WTC11 (cell line): Measurements from ENCODE around the gene TRIM2. TPM values are rescaled to one million over a fixed set of nuclear protein-coding genes. Genes with fewer than 3 reads are reported as not detected.

Source experiments
- ATAC-seq: fragments of 200-7000 bp; cut with Tn5 transposase; 2 replicates; pipeline ENCODE4 v1.10.0; 2021; ENCODE audit warnings: mild to moderate bottlenecking, moderate library complexity
- CTCF ChIA-PET: fragments of 300-600 bp; sonication (Branson Sonifier 250); formaldehyde crosslinking; loops from one replicate; lab custom pipeline; 2021; ENCODE audit warnings: antibody characterized with exemption; lab: Charles Lee
- POLR2A ChIA-PET: fragments of 350-600 bp; sonication (Branson Sonifier 250); formaldehyde crosslinking; loops from one replicate; lab custom pipeline; 2021; ENCODE audit warnings: antibody characterized with exemption; lab: Charles Lee
- DNase-seq: peaks from one replicate; pipeline ENCODE4 v3.0.0; 2021; ENCODE audit warnings: low spot score
- H3K27ac Mint-ChIP-seq: 2 replicates; pipeline ENCODE4 v1.8.0; 2021; ENCODE audit warnings: mixed read lengths
- H3K27me3 Mint-ChIP-seq: 2 replicates; pipeline ENCODE4 v1.8.0; 2021; ENCODE audit warnings: low read depth, mild to moderate bottlenecking, moderate library complexity, mixed read lengths
- H3K36me3 Mint-ChIP-seq: 2 replicates; pipeline ENCODE4 v1.8.0; 2021; ENCODE audit warnings: mixed read lengths
- H3K4me1 Mint-ChIP-seq: 2 replicates; pipeline ENCODE4 v1.8.0; 2022; ENCODE audit warnings: mixed read lengths
- H3K4me3 Mint-ChIP-seq: 2 replicates; pipeline ENCODE4 v1.8.0; 2021; ENCODE audit warnings: mild to moderate bottlenecking, moderate library complexity, mixed read lengths
- H3K9me3 Mint-ChIP-seq: 2 replicates; pipeline ENCODE4 v1.8.0; 2021; ENCODE audit warnings: mixed read lengths
- ATF1 ChIP-seq: sonication (generic); formaldehyde crosslinking; IDR thresholded peaks from 2 replicates; pipeline ENCODE4 v1.8.1; 2023; ENCODE audit warnings: mild to moderate bottlenecking, moderate library complexity, missing genetic modification reagents
- CBFB ChIP-seq: sonication (generic); formaldehyde crosslinking; IDR thresholded peaks from 2 replicates; pipeline ENCODE4 v1.8.1; 2022; ENCODE audit warnings: mild to moderate bottlenecking, low read depth, missing genetic modification reagents
- CREM ChIP-seq: sonication (generic); formaldehyde crosslinking; IDR thresholded peaks from 2 replicates; pipeline ENCODE4 v1.8.1; 2022; ENCODE audit warnings: mild to moderate bottlenecking, missing genetic modification reagents, moderate library complexity
- CTCF ChIP-seq: fragments of 200-600 bp; IDR thresholded peaks from 2 replicates; pipeline ENCODE4 v1.8.0; 2022; ENCODE audit warnings: antibody characterized with exemption
- E2F1 ChIP-seq: sonication (generic); formaldehyde crosslinking; IDR thresholded peaks from 2 replicates; pipeline ENCODE4 v1.8.0; 2022; ENCODE audit warnings: mild to moderate bottlenecking, missing genetic modification reagents
- E2F5 ChIP-seq: sonication (generic); formaldehyde crosslinking; IDR thresholded peaks from 2 replicates; pipeline ENCODE4 v1.8.1; 2022; ENCODE audit warnings: mild to moderate bottlenecking, moderate library complexity, missing genetic modification reagents
- ELF4 ChIP-seq: sonication (generic); formaldehyde crosslinking; IDR thresholded peaks from 2 replicates; pipeline ENCODE4 v1.8.1; 2022; ENCODE audit warnings: low read depth, mild to moderate bottlenecking, moderate library complexity, missing genetic modification reagents
- EMX1 ChIP-seq: fragments of 250-450 bp; sonication (Bioruptor Pico); IDR thresholded peaks from 2 replicates; pipeline ENCODE4 v1.8.0; 2021; ENCODE audit warnings: mild to moderate bottlenecking
- ERG ChIP-seq: fragments of 250-450 bp; sonication (Bioruptor Pico); IDR thresholded peaks from 2 replicates; pipeline ENCODE4 v1.8.0; 2021; ENCODE audit warnings: mild to moderate bottlenecking
- FOXP1 ChIP-seq: sonication (generic); formaldehyde crosslinking; IDR thresholded peaks from 2 replicates; pipeline ENCODE4 v1.8.0; 2022; ENCODE audit warnings: missing genetic modification reagents, mild to moderate bottlenecking, moderate library complexity, borderline replicate concordance
- IRF1 ChIP-seq: sonication (generic); formaldehyde crosslinking; IDR thresholded peaks from 2 replicates; pipeline ENCODE4 v1.8.0; 2023; ENCODE audit warnings: missing genetic modification reagents
- MAX ChIP-seq: sonication (generic); formaldehyde crosslinking; IDR thresholded peaks from 2 replicates; pipeline ENCODE4 v1.8.0; 2022; ENCODE audit warnings: mild to moderate bottlenecking, missing genetic modification reagents
- NFYB ChIP-seq: sonication (generic); formaldehyde crosslinking; conservative IDR thresholded peaks from 2 replicates; pipeline ENCODE4 v1.8.0; 2022; ENCODE audit warnings: low read depth, missing genetic modification reagents
- PRRX2 ChIP-seq: fragments of 250-450 bp; sonication (Bioruptor Pico); IDR thresholded peaks from 2 replicates; pipeline ENCODE4 v1.8.0; 2021; ENCODE audit warnings: mild to moderate bottlenecking
- RELA ChIP-seq: sonication (generic); formaldehyde crosslinking; IDR thresholded peaks from 2 replicates; pipeline ENCODE4 v1.8.1; 2022; ENCODE audit warnings: missing genetic modification reagents, mild to moderate bottlenecking, borderline replicate concordance
- SOX15 ChIP-seq: fragments of 250-450 bp; sonication (Bioruptor Pico); IDR thresholded peaks from 2 replicates; pipeline ENCODE4 v1.9.0; 2021; ENCODE audit warnings: mild to moderate bottlenecking
- TEAD4 ChIP-seq: sonication (generic); formaldehyde crosslinking; IDR thresholded peaks from 2 replicates; pipeline ENCODE4 v1.8.0; 2022; ENCODE audit warnings: mild to moderate bottlenecking, missing genetic modification reagents
- TP53 ChIP-seq: sonication (generic); formaldehyde crosslinking; IDR thresholded peaks from 2 replicates; pipeline ENCODE4 v1.8.1; 2023; ENCODE audit warnings: mild to moderate bottlenecking, missing genetic modification reagents
- ZBTB43 ChIP-seq: sonication (generic); formaldehyde crosslinking; IDR thresholded peaks from 2 replicates; pipeline ENCODE4 v1.8.1; 2023; ENCODE audit warnings: mild to moderate bottlenecking, missing genetic modification reagents
- ZNF121 ChIP-seq: sonication (generic); formaldehyde crosslinking; IDR thresholded peaks from 2 replicates; pipeline ENCODE4 v1.8.0; 2023; ENCODE audit warnings: missing genetic modification reagents
- ZNF396 ChIP-seq: fragments of 250-450 bp; sonication (Bioruptor Pico); IDR thresholded peaks from 2 replicates; pipeline ENCODE4 v1.8.0; 2021; ENCODE audit warnings: mild to moderate bottlenecking, moderate library complexity, borderline replicate concordance
- total RNA-seq: library from RNA; stranded (reverse); gene quantifications from 3 replicates; pipeline ENCODE4 v1.2.3, GENCODE V29; 2021

TRIM2 gene
- total RNA-seq, 1 experiment from 2014 or later: 54.5 TPM

- TF ChIP-seq MAX (CRISPR knock-in tag) (no peak), ZNF121 (CRISPR knock-in tag) (no peak), CREM (no peak), ZNF396 (CRISPR knock-in tag) (no peak), PRRX2 (CRISPR knock-in tag) (no peak)
- TF ChIP-seq, all 79 proteins: peak for 0
These were observed 24.4 kb downstream of the TRIM2 start (continued) for GRCh38 chr4:153228512-153229140.

- H3K27me3 Mint-ChIP-seq: peaks cover 3% of the 10 kb centered on the region
- POLR2A ChIA-PET: no interaction called here
- peaks cover 5% of the 10 kb centered on the region for H3K9me3 Mint-ChIP-seq
- DNase-seq (no peak), ATAC-seq (no peak)
- no peak overlapping the region for H3K4me3 Mint-ChIP-seq
- H3K27ac Mint-ChIP-seq: no peak overlapping the region
- CTCF ChIA-PET: interaction anchor here (1.2 to 1.5 kb wide), 2 partner anchors 22 to 87 kb away, joined by 3 to 4 read pairs; no protein-coding TSS in a partner anchor
- H3K4me1 Mint-ChIP-seq: peaks cover 52% of the 10 kb centered on the region
- TF ChIP-seq EMX1 (CRISPR knock-in tag) (no peak), CTCF (no peak), TEAD4 (CRISPR knock-in tag) (no peak), E2F5 (CRISPR knock-in tag) (no peak), SOX15 (no peak), ERG (CRISPR knock-in tag) (no peak), ATF1 (CRISPR knock-in tag) (no peak), CBFB (CRISPR knock-in tag) (no peak), NFYB (CRISPR knock-in tag) (no peak), ELF4 (CRISPR knock-in tag) (no peak), E2F1 (CRISPR knock-in tag) (no peak), FOXP1 (CRISPR knock-in tag) (no peak), ZBTB43 (CRISPR knock-in tag) (no peak), CREM (no peak), TP53 (CRISPR knock-in tag) (no peak), IRF1 (CRISPR knock-in tag) (no peak), RELA (CRISPR knock-in tag) (no peak)
- peaks cover 7% of the 10 kb centered on the region for H3K36me3 Mint-ChIP-seq
These were observed 25.3 kb downstream of the TRIM2 start for GRCh38 chr4:153229545-153229944.
